ENCODE measurements around the gene PPHLN1.
A peak's percentile ranks its signal among the peaks of the same experiment; 100 is the strongest.

DNA sequence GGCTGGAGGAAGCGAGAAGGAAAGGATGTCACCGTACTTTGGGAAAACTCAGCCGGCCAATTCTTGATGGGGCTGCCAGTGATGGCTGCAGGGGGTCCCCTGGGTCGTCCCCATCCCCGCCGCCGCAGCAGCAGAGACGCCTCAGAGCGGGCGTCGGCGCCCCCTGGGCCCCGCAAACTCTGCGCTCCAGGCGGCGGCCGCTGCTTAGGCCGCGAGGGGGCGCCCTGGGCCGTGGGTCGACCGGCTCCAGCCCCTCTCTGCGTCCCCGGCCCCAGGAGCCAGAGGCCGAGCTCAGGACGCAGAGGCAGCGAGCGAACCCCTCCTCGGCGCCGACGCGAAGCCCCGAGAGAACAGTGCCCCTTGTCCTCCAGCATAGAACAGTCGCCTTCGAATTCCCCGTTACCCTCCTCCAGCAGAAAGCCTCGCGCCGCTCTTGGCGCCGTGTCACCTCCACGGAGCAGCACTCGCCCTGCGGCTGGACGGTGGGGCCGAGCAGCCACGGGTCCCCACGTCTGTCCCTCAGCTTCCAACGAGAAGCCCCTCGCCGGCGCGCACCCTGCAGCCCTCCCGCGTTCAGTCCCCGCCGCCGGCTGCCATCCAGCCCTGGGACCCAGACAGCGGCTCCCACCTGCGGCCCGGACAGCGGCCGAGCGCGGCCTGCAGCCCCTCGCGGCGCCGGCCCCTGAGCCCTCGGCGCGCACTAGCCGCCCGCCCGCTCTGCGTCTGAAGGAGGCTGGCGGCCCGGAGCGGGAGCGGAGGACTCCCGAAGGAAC is 157.0 kb downstream of the PPHLN1 start:
- TF ChIP-seq, protein P1, sequence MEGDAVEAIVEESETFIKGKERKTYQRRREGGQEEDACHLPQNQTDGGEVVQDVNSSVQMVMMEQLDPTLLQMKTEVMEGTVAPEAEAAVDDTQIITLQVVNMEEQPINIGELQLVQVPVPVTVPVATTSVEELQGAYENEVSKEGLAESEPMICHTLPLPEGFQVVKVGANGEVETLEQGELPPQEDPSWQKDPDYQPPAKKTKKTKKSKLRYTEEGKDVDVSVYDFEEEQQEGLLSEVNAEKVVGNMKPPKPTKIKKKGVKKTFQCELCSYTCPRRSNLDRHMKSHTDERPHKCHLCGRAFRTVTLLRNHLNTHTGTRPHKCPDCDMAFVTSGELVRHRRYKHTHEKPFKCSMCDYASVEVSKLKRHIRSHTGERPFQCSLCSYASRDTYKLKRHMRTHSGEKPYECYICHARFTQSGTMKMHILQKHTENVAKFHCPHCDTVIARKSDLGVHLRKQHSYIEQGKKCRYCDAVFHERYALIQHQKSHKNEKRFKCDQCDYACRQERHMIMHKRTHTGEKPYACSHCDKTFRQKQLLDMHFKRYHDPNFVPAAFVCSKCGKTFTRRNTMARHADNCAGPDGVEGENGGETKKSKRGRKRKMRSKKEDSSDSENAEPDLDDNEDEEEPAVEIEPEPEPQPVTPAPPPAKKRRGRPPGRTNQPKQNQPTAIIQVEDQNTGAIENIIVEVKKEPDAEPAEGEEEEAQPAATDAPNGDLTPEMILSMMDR (IDR thresholded peaks at IDR 0.05) = peak; percentile 90
- TF ChIP-seq EZH2 (IDR thresholded peaks at IDR 0.05; ENCODE audit: borderline replicate concordance, insufficient read depth, low read depth, low read length, poor library complexity, severe bottlenecking) = no peak

All from B cell (primary cell).